Osteocyte (in vitro differentiated cells): ENCODE data around the gene PRDM2. TPM values are rescaled to one million over a fixed set of nuclear protein-coding genes. Genes with fewer than 3 reads are reported as not detected.

Experiments
- DNase-seq: peaks from one replicate; pipeline ENCODE4 v3.0.0; 2021; ENCODE audit warnings: mixed read lengths; ENCODE audit not compliant: unreplicated experiment; ENCODE audit errors: extremely low spot score
- H3K27ac Mint-ChIP-seq: one replicate; pipeline ENCODE4 v1.8.0; 2021; ENCODE audit warnings: mild to moderate bottlenecking, mixed read lengths; ENCODE audit not compliant: unreplicated experiment
- H3K27me3 Mint-ChIP-seq: one replicate; pipeline ENCODE4 v1.8.0; 2021; ENCODE audit warnings: mixed read lengths; ENCODE audit not compliant: unreplicated experiment
- H3K36me3 Mint-ChIP-seq: one replicate; pipeline ENCODE4 v1.8.0; 2021; ENCODE audit warnings: mixed read lengths; ENCODE audit not compliant: unreplicated experiment
- H3K4me1 Mint-ChIP-seq: one replicate; pipeline ENCODE4 v1.8.0; 2021; ENCODE audit warnings: mixed read lengths; ENCODE audit not compliant: unreplicated experiment
- H3K4me3 Mint-ChIP-seq: one replicate; pipeline ENCODE4 v1.8.0; 2021; ENCODE audit warnings: mild to moderate bottlenecking, moderate library complexity, mixed read lengths; ENCODE audit not compliant: unreplicated experiment
- H3K9me3 Mint-ChIP-seq: one replicate; pipeline ENCODE4 v1.8.0; 2021; ENCODE audit warnings: mixed read lengths; ENCODE audit not compliant: unreplicated experiment
- CTCF ChIP-seq: fragments of 200-600 bp; sonication (generic); IDR thresholded peaks from 2 replicates; pipeline ENCODE4 v1.5.0; 2021; ENCODE audit warnings: antibody characterized with exemption, mild to moderate bottlenecking, moderate library complexity
- total RNA-seq: library from RNA; stranded (reverse); gene quantifications from 2 replicates; pipeline ENCODE4 v1.2.1, GENCODE V29; 2021

The PRDM2 gene
- total RNA-seq, 1 donor from 2014 or later = 51.7 TPM

- Mint-ChIP-seq H3K36me3 (no peaks in the 10 kb centered on the region), H3K9me3 (no peaks in the 10 kb centered on the region), H3K4me3 (no peak overlapping the region), H3K27ac (no peak overlapping the region), H3K27me3 (no peaks in the 10 kb centered on the region), H3K4me1 (no peaks in the 10 kb centered on the region)
- TF ChIP-seq CTCF = no peak
- no peak for DNase-seq
These were observed 132.1 kb downstream of the PRDM2 start for GRCh38 chr1:13832100-13832499.

GRCh38 chr1:13832536-13832935 is 132.5 kb downstream of the PRDM2 start:
- Mint-ChIP-seq H3K27ac (no peak overlapping the region), H3K4me3 (no peak overlapping the region), H3K27me3 (no peaks in the 10 kb centered on the region), H3K4me1 (no peaks in the 10 kb centered on the region), H3K9me3 (no peaks in the 10 kb centered on the region), H3K36me3 (no peaks in the 10 kb centered on the region)
- no peak for DNase-seq
- no peak for TF ChIP-seq CTCF

GRCh38 chr1:13836136-13836535 is 136.1 kb downstream of the PRDM2 start:
- TF ChIP-seq CTCF = no peak
- H3K36me3 Mint-ChIP-seq = no peaks in the 10 kb centered on the region
- H3K9me3 Mint-ChIP-seq = no peaks in the 10 kb centered on the region
- no peak overlapping the region for H3K27ac Mint-ChIP-seq
- no peak for DNase-seq
- H3K4me3 Mint-ChIP-seq = no peak overlapping the region
- no peaks in the 10 kb centered on the region for H3K27me3 Mint-ChIP-seq
- no peaks in the 10 kb centered on the region for H3K4me1 Mint-ChIP-seq

GRCh38 chr1:13836631-13837030 is 136.6 kb downstream of the PRDM2 start:
- H3K4me1 Mint-ChIP-seq = no peaks in the 10 kb centered on the region
- TF ChIP-seq CTCF = no peak
- no peaks in the 10 kb centered on the region for H3K27me3 Mint-ChIP-seq
- no peak overlapping the region for H3K27ac Mint-ChIP-seq
- no peaks in the 10 kb centered on the region for H3K9me3 Mint-ChIP-seq
- H3K36me3 Mint-ChIP-seq = no peaks in the 10 kb centered on the region
- H3K4me3 Mint-ChIP-seq = no peak overlapping the region
- no peak for DNase-seq

- Mint-ChIP-seq H3K9me3 (no peaks in the 10 kb centered on the region), H3K4me1 (no peaks in the 10 kb centered on the region), H3K27me3 (no peaks in the 10 kb centered on the region), H3K27ac (no peak overlapping the region), H3K4me3 (no peak overlapping the region), H3K36me3 (no peaks in the 10 kb centered on the region)
- TF ChIP-seq CTCF = no peak
- DNase-seq = no peak
These were observed 138.2 kb downstream of the PRDM2 start for GRCh38 chr1:13838236-13838635.
